Neural progenitor cell (in vitro differentiated cells): ENCODE measurements around the gene AFF3. TPM values are rescaled to one million over a fixed set of nuclear protein-coding genes. Genes with fewer than 3 reads are reported as not detected.

Source experiments
- DNase-seq: peaks from one replicate; pipeline ENCODE4 v3.0.0-alpha.2; 2016; ENCODE audit warnings: low spot score
- H2AFZ ChIP-seq: fragments of 200-600 bp; sonication (generic); replicated peaks from 2 replicates; pipeline ENCODE4 v1.6.1; 2016; ENCODE audit warnings: antibody characterized with exemption
- H3F3A ChIP-seq: fragments of 200-600 bp; sonication (generic); 2 replicates; pipeline ENCODE4 v1.6.1; 2016; ENCODE audit warnings: antibody characterized with exemption, low read depth
- H3K27ac ChIP-seq: fragments of 200-600 bp; sonication (generic); 2 replicates; pipeline ENCODE4 v1.5.1; 2016; ENCODE audit warnings: mild to moderate bottlenecking
- H3K27me3 ChIP-seq: fragments of 200-600 bp; sonication (generic); 2 replicates; pipeline ENCODE4 v1.6.1; 2016; ENCODE audit warnings: mild to moderate bottlenecking, moderate library complexity
- H3K36me3 ChIP-seq: fragments of 200-600 bp; sonication (generic); 2 replicates; pipeline ENCODE4 v1.5.1; 2016
- H3K4me1 ChIP-seq: fragments of 200-600 bp; sonication (generic); 2 replicates; pipeline ENCODE4 v1.6.1; 2016; ENCODE audit warnings: mixed run types
- H3K4me2 ChIP-seq: fragments of 200-600 bp; sonication (generic); 2 replicates; pipeline ENCODE4 v1.6.1; 2016
- H3K4me3 ChIP-seq: fragments of 200-600 bp; sonication (generic); 2 replicates; pipeline ENCODE4 v1.5.1; 2016
- H3K79me2 ChIP-seq: fragments of 200-600 bp; sonication (generic); 2 replicates; pipeline ENCODE4 v1.6.1; 2016; ENCODE audit warnings: low read depth
- H3K9ac ChIP-seq: fragments of 200-600 bp; sonication (generic); 2 replicates; pipeline ENCODE4 v1.6.1; 2016
- H3K9me3 ChIP-seq: fragments of 200-600 bp; sonication (generic); 2 replicates; pipeline ENCODE4 v1.5.1; 2016; ENCODE audit warnings: low read depth
- H4K20me1 ChIP-seq: fragments of 200-600 bp; sonication (generic); 2 replicates; pipeline ENCODE4 v1.6.1; 2016; ENCODE audit warnings: low read depth
- H3K27ac Mint-ChIP-seq: 3 replicates; pipeline ENCODE4 v1.8.0; 2021; ENCODE audit warnings: mixed read lengths
- H3K27me3 Mint-ChIP-seq: 2 replicates; pipeline ENCODE4 v1.8.0; 2022; ENCODE audit warnings: low read depth, mild to moderate bottlenecking, inconsistent platforms, moderate library complexity, mixed read lengths; ENCODE audit not compliant: insufficient read depth
- H3K36me3 Mint-ChIP-seq: 3 replicates; pipeline ENCODE4 v1.8.0; 2021; ENCODE audit warnings: mixed read lengths
- H3K4me1 Mint-ChIP-seq: 3 replicates; pipeline ENCODE4 v1.8.0; 2021; ENCODE audit warnings: mixed read lengths
- H3K4me3 Mint-ChIP-seq: 3 replicates; pipeline ENCODE4 v1.8.0; 2021; ENCODE audit warnings: mild to moderate bottlenecking, moderate library complexity, mixed read lengths
- H3K9me3 Mint-ChIP-seq: 3 replicates; pipeline ENCODE4 v1.8.0; 2020; ENCODE audit warnings: mixed read lengths
- EZH2 ChIP-seq: fragments of 200-600 bp; sonication (generic); IDR thresholded peaks from 2 replicates; pipeline ENCODE4 v1.6.1; 2017; ENCODE audit warnings: antibody characterized with exemption, mild to moderate bottlenecking, moderate library complexity
- EZH2phosphoT487 ChIP-seq: fragments of 200-600 bp; sonication (generic); IDR thresholded peaks from 2 replicates; pipeline ENCODE4 v1.6.1; 2017; ENCODE audit warnings: antibody characterized with exemption
- total RNA-seq: library from RNA; depleted of rRNA; stranded (reverse); fragments of >200 nt; gene quantifications from 2 replicates; pipeline ENCODE4 v1.2.3, GENCODE V29; 2015; ENCODE audit warnings: low replicate concordance
- TF ChIP-seq, protein P1 (sequence below): fragments of 200-600 bp; sonication (generic); IDR thresholded peaks from 2 replicates; pipeline ENCODE4 v1.5.1; 2017; ENCODE audit warnings: antibody characterized with exemption, mild to moderate bottlenecking

The AFF3 gene
- total RNA-seq, 1 donor from 2014 or later, result 0.26 TPM

DNA sequence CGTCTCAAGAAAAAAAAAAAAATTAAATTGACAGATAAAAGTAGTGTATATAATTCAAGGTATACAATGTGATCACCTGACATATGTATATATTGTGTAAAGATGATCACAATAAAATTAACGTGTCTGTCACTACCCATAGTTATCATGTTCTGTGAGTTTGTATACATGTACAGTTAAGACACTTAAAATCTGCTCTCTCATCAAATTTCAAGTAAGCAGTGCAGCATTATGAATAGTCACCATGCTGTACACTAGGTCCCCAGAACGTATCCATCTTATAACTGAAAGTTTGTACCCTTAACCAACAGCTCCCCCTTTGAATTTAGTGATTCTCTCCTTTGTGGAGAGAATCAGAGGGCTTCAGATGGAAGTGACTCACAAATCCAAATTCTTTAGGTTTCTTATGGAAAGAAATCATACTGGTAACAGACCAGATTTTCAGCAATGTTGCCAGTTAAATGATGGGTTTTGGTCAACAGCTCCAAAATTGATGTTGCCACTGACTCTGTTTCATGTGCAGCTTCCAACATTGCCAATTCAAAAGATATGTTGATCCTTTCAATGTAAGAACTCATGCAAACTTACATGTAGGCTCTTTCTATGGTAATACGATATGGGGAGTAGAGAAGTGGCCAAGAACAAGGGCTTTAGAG is 281.5 kb downstream of the AFF3 start:
- TF ChIP-seq, protein P1, sequence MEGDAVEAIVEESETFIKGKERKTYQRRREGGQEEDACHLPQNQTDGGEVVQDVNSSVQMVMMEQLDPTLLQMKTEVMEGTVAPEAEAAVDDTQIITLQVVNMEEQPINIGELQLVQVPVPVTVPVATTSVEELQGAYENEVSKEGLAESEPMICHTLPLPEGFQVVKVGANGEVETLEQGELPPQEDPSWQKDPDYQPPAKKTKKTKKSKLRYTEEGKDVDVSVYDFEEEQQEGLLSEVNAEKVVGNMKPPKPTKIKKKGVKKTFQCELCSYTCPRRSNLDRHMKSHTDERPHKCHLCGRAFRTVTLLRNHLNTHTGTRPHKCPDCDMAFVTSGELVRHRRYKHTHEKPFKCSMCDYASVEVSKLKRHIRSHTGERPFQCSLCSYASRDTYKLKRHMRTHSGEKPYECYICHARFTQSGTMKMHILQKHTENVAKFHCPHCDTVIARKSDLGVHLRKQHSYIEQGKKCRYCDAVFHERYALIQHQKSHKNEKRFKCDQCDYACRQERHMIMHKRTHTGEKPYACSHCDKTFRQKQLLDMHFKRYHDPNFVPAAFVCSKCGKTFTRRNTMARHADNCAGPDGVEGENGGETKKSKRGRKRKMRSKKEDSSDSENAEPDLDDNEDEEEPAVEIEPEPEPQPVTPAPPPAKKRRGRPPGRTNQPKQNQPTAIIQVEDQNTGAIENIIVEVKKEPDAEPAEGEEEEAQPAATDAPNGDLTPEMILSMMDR, result no peak
- TF ChIP-seq EZH2 (no peak), EZH2phosphoT487 (no peak)
- Mint-ChIP-seq H3K4me3 (no peak overlapping the region), H3K36me3 (no peaks in the 10 kb centered on the region), H3K4me1 (peaks cover 7% of the 10 kb centered on the region), H3K27ac (no peak overlapping the region), H3K9me3 (peaks cover 2% of the 10 kb centered on the region), H3K27me3 (no peaks in the 10 kb centered on the region)
- H3K9ac ChIP-seq, result no peak overlapping the region
- H2AFZ ChIP-seq, result no peak overlapping the region
- H3K4me1 ChIP-seq, result no peaks in the 10 kb centered on the region
- no peak for DNase-seq
- no peak overlapping the region for H3K27ac ChIP-seq
- H3K4me3 ChIP-seq, result no peak overlapping the region
- no peaks in the 10 kb centered on the region for H3K36me3 ChIP-seq
- H4K20me1 ChIP-seq, result no peaks in the 10 kb centered on the region
- no peaks in the 10 kb centered on the region for H3F3A ChIP-seq
- H3K27me3 ChIP-seq, result no peaks in the 10 kb centered on the region
- no peaks in the 10 kb centered on the region for H3K79me2 ChIP-seq
- H3K9me3 ChIP-seq, result no peaks in the 10 kb centered on the region
- no peak overlapping the region for H3K4me2 ChIP-seq

DNA sequence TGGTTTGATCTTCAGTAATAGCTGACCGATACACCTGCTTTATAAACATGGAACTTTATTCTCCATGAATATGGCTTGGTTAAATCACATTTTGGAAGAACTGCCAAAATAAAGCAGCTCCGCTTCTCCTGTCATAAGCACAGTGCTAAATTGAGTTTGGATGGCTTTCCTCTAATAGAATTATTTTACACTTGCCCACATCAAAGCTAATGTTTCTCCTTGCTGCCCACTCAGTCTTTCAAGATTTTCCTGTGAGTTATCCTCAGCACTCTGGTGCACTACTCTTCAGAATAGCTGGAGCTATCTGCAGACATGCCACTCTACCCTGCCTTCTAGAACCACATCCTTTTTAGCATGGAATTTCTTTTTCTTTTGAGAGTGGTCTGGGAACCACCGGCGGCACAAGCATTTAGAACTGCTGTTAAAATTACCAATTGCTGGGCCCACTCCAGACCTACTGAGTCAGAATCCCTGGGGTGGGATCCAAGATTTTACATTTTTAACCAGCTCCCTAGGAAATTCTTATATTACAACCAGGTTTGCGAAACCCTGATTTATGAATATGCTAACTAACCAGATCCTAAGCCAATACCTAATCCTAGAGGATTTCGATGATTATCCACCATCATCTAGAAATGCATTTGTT is 283.3 kb downstream of the AFF3 start:
- no peaks in the 10 kb centered on the region for H3F3A ChIP-seq
- no peaks in the 10 kb centered on the region for H3K27me3 ChIP-seq
- Mint-ChIP-seq H3K27ac (no peak overlapping the region), H3K36me3 (no peaks in the 10 kb centered on the region), H3K9me3 (no peaks in the 10 kb centered on the region), H3K27me3 (no peaks in the 10 kb centered on the region), H3K4me3 (no peak overlapping the region), H3K4me1 (no peaks in the 10 kb centered on the region)
- H3K79me2 ChIP-seq, result no peaks in the 10 kb centered on the region
- H3K4me1 ChIP-seq, result no peaks in the 10 kb centered on the region
- H3K27ac ChIP-seq, result no peak overlapping the region
- H3K4me2 ChIP-seq, result no peak overlapping the region
- TF ChIP-seq EZH2phosphoT487 (no peak), EZH2 (no peak)
- TF ChIP-seq, protein P1, result no peak
- H2AFZ ChIP-seq, result no peak overlapping the region
- DNase-seq, result no peak
- no peaks in the 10 kb centered on the region for H3K9me3 ChIP-seq
- H3K4me3 ChIP-seq, result no peak overlapping the region
- no peaks in the 10 kb centered on the region for H4K20me1 ChIP-seq
- no peaks in the 10 kb centered on the region for H3K36me3 ChIP-seq
- no peak overlapping the region for H3K9ac ChIP-seq

DNA sequence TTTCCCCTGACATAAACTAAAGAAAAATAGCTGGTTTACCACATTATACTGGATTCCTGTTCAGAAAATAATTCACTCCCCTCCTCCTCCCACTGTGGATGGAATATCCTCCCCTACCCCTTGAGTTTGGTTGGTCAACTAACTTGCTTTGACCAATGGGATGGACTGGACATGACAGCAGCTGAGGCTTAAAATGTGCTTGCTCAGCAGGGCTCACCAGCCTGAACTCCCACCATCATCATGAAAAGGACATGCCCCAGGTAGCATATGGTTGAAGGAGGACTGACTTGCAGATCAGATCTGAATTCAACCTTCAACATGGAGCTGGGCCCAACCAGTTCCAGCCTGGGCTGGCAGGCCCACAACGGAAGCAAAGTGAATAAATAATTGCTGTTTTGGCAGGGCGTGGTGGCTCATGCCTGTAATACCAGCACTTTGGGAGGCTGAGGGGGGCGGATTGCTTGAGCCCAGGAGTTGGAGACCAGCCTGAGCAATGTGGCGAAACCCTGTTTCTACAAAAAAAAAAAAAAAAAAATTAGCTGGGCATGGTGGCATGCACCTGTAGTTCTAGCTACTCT is 284.4 kb downstream of the AFF3 start:
- Histone ChIP-seq H2AFZ (no peak overlapping the region), H4K20me1 (no peaks in the 10 kb centered on the region), H3K36me3 (no peaks in the 10 kb centered on the region), H3F3A (no peaks in the 10 kb centered on the region), H3K27me3 (no peaks in the 10 kb centered on the region), H3K4me3 (no peak overlapping the region), H3K4me2 (no peak overlapping the region), H3K9ac (no peak overlapping the region), H3K4me1 (no peaks in the 10 kb centered on the region), H3K79me2 (no peaks in the 10 kb centered on the region), H3K9me3 (no peaks in the 10 kb centered on the region), H3K27ac (no peak overlapping the region)
- Mint-ChIP-seq H3K36me3 (no peaks in the 10 kb centered on the region), H3K4me3 (no peak overlapping the region), H3K27ac (no peak overlapping the region), H3K9me3 (no peaks in the 10 kb centered on the region), H3K4me1 (no peaks in the 10 kb centered on the region), H3K27me3 (no peaks in the 10 kb centered on the region)
- TF ChIP-seq, protein P1, result no peak
- TF ChIP-seq EZH2phosphoT487, result no peak
- no peak for TF ChIP-seq EZH2
- DNase-seq, result no peak
